MM.1S (cell line): ENCODE measurements around the gene HOXC9.

Experiments used
- DNase-seq: peaks from one replicate; pipeline ENCODE4 v3.0.0-alpha.2; 2015
- H2AFZ ChIP-seq: fragments of 300-600 bp; sonication (generic); 2 replicates; pipeline ENCODE4 v1.6.0; 2016; ENCODE audit warnings: antibody characterized with exemption, low read length
- H3F3A ChIP-seq: fragments of 300-600 bp; sonication (generic); 2 replicates; pipeline ENCODE4 v1.6.1; 2016; ENCODE audit warnings: mild to moderate bottlenecking, antibody characterized with exemption, low read length, moderate library complexity, mixed read lengths; ENCODE audit not compliant: insufficient read depth
- H3K27ac ChIP-seq: fragments of 300-600 bp; sonication (generic); 2 replicates; pipeline ENCODE4 v1.5.1; 2016; ENCODE audit warnings: mild to moderate bottlenecking, low read length
- H3K27me3 ChIP-seq: fragments of 300-600 bp; sonication (generic); replicated peaks from 2 replicates; pipeline ENCODE4 v1.6.0; 2016; ENCODE audit warnings: low read length; ENCODE audit not compliant: insufficient read depth
- H3K36me3 ChIP-seq: fragments of 300-600 bp; sonication (generic); replicated peaks from 2 replicates; pipeline ENCODE4 v1.6.1; 2016; ENCODE audit warnings: mild to moderate bottlenecking, low read length, mixed read lengths; ENCODE audit not compliant: insufficient read depth
- H3K4me1 ChIP-seq: fragments of 300-600 bp; sonication (generic); 2 replicates; pipeline ENCODE4 v1.6.1; 2016; ENCODE audit warnings: low read length, mixed read lengths
- H3K4me2 ChIP-seq: fragments of 300-600 bp; sonication (generic); 2 replicates; pipeline ENCODE4 v1.6.0; 2016; ENCODE audit warnings: low read depth, low read length
- H3K4me3 ChIP-seq: fragments of 300-600 bp; sonication (generic); 2 replicates; pipeline ENCODE4 v1.5.1; 2016; ENCODE audit warnings: low read length, mixed read lengths
- H3K79me2 ChIP-seq: fragments of 300-600 bp; sonication (generic); 2 replicates; pipeline ENCODE4 v1.6.1; 2016; ENCODE audit warnings: mixed run types, low read length, mixed read lengths
- H3K9ac ChIP-seq: fragments of 300-600 bp; sonication (generic); 2 replicates; pipeline ENCODE4 v1.6.1; 2016; ENCODE audit warnings: low read length, mixed read lengths
- H3K9me2 ChIP-seq: fragments of 300-600 bp; sonication (generic); replicated peaks from 2 replicates; pipeline ENCODE4 v1.6.1; 2016; ENCODE audit warnings: mild to moderate bottlenecking, low read length, mixed read lengths; ENCODE audit not compliant: insufficient read depth
- H3K9me3 ChIP-seq: fragments of 300-600 bp; sonication (generic); replicated peaks from 2 replicates; pipeline ENCODE4 v1.6.1; 2016; ENCODE audit warnings: mild to moderate bottlenecking, low read length, mixed read lengths; ENCODE audit not compliant: insufficient read depth
- H4K20me1 ChIP-seq: fragments of 300-600 bp; sonication (generic); 2 replicates; pipeline ENCODE4 v1.6.1; 2016; ENCODE audit warnings: mild to moderate bottlenecking, low read length, moderate library complexity, mixed read lengths; ENCODE audit not compliant: insufficient read depth
- EZH2 ChIP-seq: fragments of 300-600 bp; sonication (generic); optimal IDR thresholded peaks from 2 replicates; pipeline ENCODE3; 2017; ENCODE audit warnings: low read depth, mild to moderate bottlenecking, antibody characterized with exemption, low read length, mixed read lengths
- EZH2phosphoT487 ChIP-seq: fragments of 300-600 bp; sonication (generic); IDR thresholded peaks from 2 replicates; pipeline ENCODE4 v1.6.1; 2018; ENCODE audit warnings: antibody characterized with exemption, low read length
- TF ChIP-seq, protein P1 (sequence below): fragments of 300-600 bp; sonication (generic); IDR thresholded peaks from 2 replicates; pipeline ENCODE4 v1.5.1; 2016; ENCODE audit warnings: antibody characterized with exemption, low read length, mixed read lengths

The HOXC9 gene

GRCh38 chr12:54000116-54001114 lies at the start of gene HOXC9:
HOXC9 (plus strand) TSS chr12:54000161; CDS start chr12:54000189, 28 bp downstream.
- H3K9me3 ChIP-seq, result no peaks in the 10 kb centered on the region
- peak within 1 kb of the TSS; percentile 45 for H3K4me3 ChIP-seq
- H3K9ac ChIP-seq, result no peak within 1 kb of the TSS
- H3F3A ChIP-seq, result no peaks in the 10 kb centered on the region
- TF ChIP-seq EZH2 (no peak), EZH2phosphoT487 (peak; percentile 77; the same call in 1 of the 2 replicates)
- peak within 1 kb of the TSS; percentile 59; the same call in 1 of the 2 replicates for H3K4me2 ChIP-seq
- peaks cover 94% of the 10 kb centered on the region for H3K27me3 ChIP-seq
- no peak within 1 kb of the TSS; the same call in 1 of the 2 replicates for H2AFZ ChIP-seq
- no peak for DNase-seq
- 0 out of 2 replicates have a peak, but pooled peaks cover 3% of the 10 kb centered on the region for H3K4me1 ChIP-seq
- H4K20me1 ChIP-seq, result no peaks in the 10 kb centered on the region
- no peaks in the 10 kb centered on the region for H3K9me2 ChIP-seq
- no peaks in the 10 kb centered on the region for H3K36me3 ChIP-seq
- no peaks in the 10 kb centered on the region for H3K79me2 ChIP-seq
- no peak within 1 kb of the TSS for H3K27ac ChIP-seq

DNA sequence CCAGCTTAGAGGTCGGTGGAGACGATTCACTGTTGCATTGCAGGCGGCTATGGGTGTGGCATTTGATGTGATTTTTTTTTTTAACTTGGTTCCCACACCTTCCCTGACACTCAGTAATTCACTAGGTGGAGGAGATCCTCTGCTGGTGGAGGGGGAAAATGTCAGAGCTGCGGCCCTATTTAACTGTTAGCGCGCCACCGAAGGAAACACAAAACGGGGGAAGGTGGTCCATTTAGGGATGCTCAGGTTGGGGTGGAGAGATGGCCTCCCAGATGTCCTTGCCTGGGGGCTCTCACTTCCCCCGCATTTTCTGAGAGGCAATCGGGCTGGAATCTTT lies 49.6 kb upstream of the HOXC9 start:
- H3K27me3 ChIP-seq, result peaks cover 99% of the 10 kb centered on the region
- H3K4me3 ChIP-seq, result no peak overlapping the region
- no peaks in the 10 kb centered on the region for H3F3A ChIP-seq
- no peaks in the 10 kb centered on the region for H3K79me2 ChIP-seq
- H3K9ac ChIP-seq, result no peak overlapping the region
- H3K27ac ChIP-seq, result no peak overlapping the region
- no peak overlapping the region for H2AFZ ChIP-seq
- DNase-seq, result no peak
- H3K36me3 ChIP-seq, result no peaks in the 10 kb centered on the region
- no peak overlapping the region for H3K4me2 ChIP-seq
- H4K20me1 ChIP-seq, result no peaks in the 10 kb centered on the region
- no peaks in the 10 kb centered on the region for H3K9me2 ChIP-seq
- H3K4me1 ChIP-seq, result no peaks in the 10 kb centered on the region
- no peaks in the 10 kb centered on the region for H3K9me3 ChIP-seq
- no peak for TF ChIP-seq EZH2
- no peak; the same call in 1 of the 2 replicates for TF ChIP-seq EZH2phosphoT487
- TF ChIP-seq, protein P1, sequence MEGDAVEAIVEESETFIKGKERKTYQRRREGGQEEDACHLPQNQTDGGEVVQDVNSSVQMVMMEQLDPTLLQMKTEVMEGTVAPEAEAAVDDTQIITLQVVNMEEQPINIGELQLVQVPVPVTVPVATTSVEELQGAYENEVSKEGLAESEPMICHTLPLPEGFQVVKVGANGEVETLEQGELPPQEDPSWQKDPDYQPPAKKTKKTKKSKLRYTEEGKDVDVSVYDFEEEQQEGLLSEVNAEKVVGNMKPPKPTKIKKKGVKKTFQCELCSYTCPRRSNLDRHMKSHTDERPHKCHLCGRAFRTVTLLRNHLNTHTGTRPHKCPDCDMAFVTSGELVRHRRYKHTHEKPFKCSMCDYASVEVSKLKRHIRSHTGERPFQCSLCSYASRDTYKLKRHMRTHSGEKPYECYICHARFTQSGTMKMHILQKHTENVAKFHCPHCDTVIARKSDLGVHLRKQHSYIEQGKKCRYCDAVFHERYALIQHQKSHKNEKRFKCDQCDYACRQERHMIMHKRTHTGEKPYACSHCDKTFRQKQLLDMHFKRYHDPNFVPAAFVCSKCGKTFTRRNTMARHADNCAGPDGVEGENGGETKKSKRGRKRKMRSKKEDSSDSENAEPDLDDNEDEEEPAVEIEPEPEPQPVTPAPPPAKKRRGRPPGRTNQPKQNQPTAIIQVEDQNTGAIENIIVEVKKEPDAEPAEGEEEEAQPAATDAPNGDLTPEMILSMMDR, result no peak

DNA sequence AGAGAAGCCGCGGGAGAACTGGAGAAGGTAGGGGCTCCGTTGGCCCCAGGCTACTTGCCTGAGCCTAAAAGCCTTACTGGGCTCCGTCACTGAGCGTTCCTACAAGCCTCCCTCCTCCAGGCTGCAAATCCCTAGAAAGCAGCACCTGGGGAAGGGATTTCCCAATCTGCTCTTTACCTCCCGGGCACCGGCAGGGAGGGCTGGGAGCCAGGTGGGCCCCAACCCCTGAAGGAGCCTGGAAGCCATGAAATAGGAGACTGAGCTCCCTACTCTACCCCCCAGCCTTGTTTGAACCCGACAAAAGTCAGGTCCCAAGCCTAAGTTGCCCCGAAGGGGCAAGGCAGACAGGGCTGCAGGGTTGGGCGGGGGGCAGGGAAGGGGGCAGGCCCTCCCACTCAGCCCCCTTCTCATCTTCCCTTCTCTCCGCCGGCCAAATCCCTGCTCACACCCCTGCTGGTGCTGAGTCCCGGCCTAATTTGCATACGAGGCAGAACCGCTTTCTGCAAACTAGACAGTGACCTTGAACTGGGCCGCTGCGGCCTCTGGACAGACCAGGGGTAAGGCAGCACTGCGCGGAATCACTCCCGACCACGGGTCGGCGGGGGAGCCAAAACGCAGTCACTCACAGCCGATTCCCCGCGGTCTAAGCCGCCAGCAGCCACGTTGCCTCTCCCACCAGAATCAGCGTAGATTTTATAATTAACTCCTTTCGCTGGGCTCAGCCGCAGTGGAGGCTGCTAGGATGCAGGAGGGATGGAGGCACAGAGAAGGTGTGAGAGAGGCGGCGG lies 49.0 kb upstream of the HOXC9 start:
- DNase-seq, result no peak
- Histone ChIP-seq H3K4me3 (no peak overlapping the region), H3K9ac (no peak overlapping the region), H3K4me2 (no peak overlapping the region), H3K36me3 (no peaks in the 10 kb centered on the region), H3K27me3 (peaks cover 99% of the 10 kb centered on the region), H3K9me3 (no peaks in the 10 kb centered on the region), H4K20me1 (no peaks in the 10 kb centered on the region), H3K79me2 (no peaks in the 10 kb centered on the region), H3F3A (no peaks in the 10 kb centered on the region), H2AFZ (no peak overlapping the region), H3K27ac (no peak overlapping the region), H3K9me2 (no peaks in the 10 kb centered on the region), H3K4me1 (no peaks in the 10 kb centered on the region)
- TF ChIP-seq EZH2phosphoT487, result no peak
- TF ChIP-seq, protein P1, result no peak
- TF ChIP-seq EZH2, result no peak
